Vagina (tissue), 2 donors: ENCODE data around the gene CUEDC1. TPM values are rescaled to one million over a fixed set of nuclear protein-coding genes. Genes with fewer than 3 reads are reported as not detected.

Experiments used
- DNase-seq, 2 donors: peaks; one replicate each; pipeline ENCODE4 v3.0.0-alpha.2; 2017; ENCODE audit errors: extremely low spot score in 2 of 2
- H3K27ac ChIP-seq: fragments of 200-600 bp; sonication (generic); one replicate; pipeline ENCODE4 v1.5.1; 2019
- H3K27me3 ChIP-seq: fragments of 200-600 bp; sonication (generic); one replicate; pipeline ENCODE4 v1.5.1; 2019
- H3K36me3 ChIP-seq, 2 donors: fragments of 200-600 bp; sonication (generic); one replicate each; pipeline ENCODE4 v1.5.1; 2017 to 2019
- H3K4me1 ChIP-seq: fragments of 200-600 bp; sonication (generic); one replicate; pipeline ENCODE4 v1.5.1; 2019
- H3K4me3 ChIP-seq, 2 donors: fragments of 200-600 bp; sonication (generic); 1 replicate in 1 of 2; 2 replicates in 1 of 2; pipeline ENCODE4 v1.5.1; 2016 to 2019
- H3K9me3 ChIP-seq: fragments of 200-600 bp; sonication (generic); one replicate; pipeline ENCODE4 v1.5.1; 2019
- POLR2A ChIP-seq, 2 donors: fragments of 450-650 bp; IDR thresholded peaks; one replicate each; pipeline ENCODE4 v1.6.1; 2017; ENCODE audit warnings: antibody characterized with exemption in 2 of 2, mild to moderate bottlenecking in 2 of 2, moderate library complexity in 2 of 2
- POLR2AphosphoS5 ChIP-seq, 2 donors: sonication (generic); formaldehyde crosslinking; IDR thresholded peaks; one replicate each; pipeline ENCODE4 v1.9.0; 2017; ENCODE audit warnings: antibody characterized with exemption in 2 of 2, mild to moderate bottlenecking in 2 of 2, low read depth in 1 of 2; ENCODE audit not compliant: insufficient read depth in 1 of 2
- intact Hi-C: fragments of 100-400 bp; cut with DNase I; formaldehyde crosslinking; loops from one replicate; pipeline ENCODE4 v1.15.1; 2023
- total RNA-seq: library from RNA; depleted of rRNA; stranded (reverse); fragments of >200 nt; gene quantifications from one replicate; pipeline ENCODE4 v1.2.3, GENCODE V29; 2016
- TF ChIP-seq, protein P1 (sequence below), 3 experiments: fragments of 450-650 bp in 2 of 3; fragments of 200-600 bp in 1 of 3; sonication (generic) in 1 of 3; IDR thresholded peaks; one replicate each; pipeline ENCODE4 v1.5.1; 2017 to 2019; ENCODE audit warnings: antibody characterized with exemption in 3 of 3, mild to moderate bottlenecking in 2 of 3, moderate library complexity in 2 of 3

Gene CUEDC1
- total RNA-seq, 1 donor from 2014 or later = 28.7 TPM

DNA sequence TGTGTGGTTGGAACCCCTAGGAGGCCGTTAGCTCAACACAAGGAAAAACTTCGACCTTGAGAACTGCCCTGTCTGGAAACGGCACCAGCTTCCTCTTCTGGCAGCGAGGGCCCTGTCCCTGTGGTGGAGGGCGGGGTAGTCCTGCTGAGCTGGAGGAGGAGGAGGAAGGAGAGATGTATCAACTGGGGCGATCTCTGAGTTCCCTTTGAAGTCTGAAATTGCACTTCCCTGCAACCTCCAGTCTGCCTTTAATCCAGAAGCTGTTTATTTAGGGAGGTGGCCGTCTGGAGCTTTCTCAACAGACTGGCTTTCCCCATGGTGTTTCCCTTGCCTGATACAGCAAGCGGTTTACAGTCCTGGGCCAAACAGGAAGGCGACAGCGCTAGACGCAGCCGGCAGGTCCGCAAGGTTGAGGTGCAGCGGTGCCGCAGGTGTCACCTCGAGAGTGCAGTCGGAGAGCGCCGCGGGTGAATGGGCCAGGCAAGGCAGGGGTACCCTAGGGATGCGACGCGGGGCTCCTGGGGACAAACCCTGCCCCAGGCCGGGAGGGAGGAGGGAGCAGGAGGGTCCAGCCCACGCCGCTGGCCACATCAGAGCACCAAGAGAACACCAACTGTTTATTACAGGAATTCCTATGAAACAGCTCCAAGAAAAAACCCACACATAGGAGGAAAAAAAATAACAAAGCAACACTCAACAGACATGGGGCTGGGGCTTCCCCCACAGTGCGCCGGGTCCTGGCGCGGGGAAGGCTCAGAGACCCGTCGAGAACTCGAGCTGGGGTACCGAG is 94.0 kb downstream of the CUEDC1 start:
- Histone ChIP-seq H3K4me3 (peak overlapping the region; percentile 48 to 58), H3K9me3 (no peaks in the 10 kb centered on the region), H3K36me3 (peaks cover 0 to 12% of the 10 kb centered on the region in 2 donors), H3K4me1 (peaks cover 47% of the 10 kb centered on the region), H3K27ac (peak overlapping the region; percentile 82), H3K27me3 (no peaks in the 10 kb centered on the region)
- DNase-seq = peak in 1 of 2 donors; percentile 87
- intact Hi-C loops = loop anchor here (2.0 kb wide), 1 partner anchor 132 kb away; no protein-coding TSS in a partner anchor
- TF ChIP-seq POLR2A (IDR thresholded peaks at IDR 0.05) (no peak), POLR2AphosphoS5 (IDR thresholded peaks at IDR 0.05; ENCODE audit: insufficient read depth in 1 of 2, low read depth in 1 of 2) (peak in 1 of 2 donors; percentile 29)
- TF ChIP-seq, protein P1, sequence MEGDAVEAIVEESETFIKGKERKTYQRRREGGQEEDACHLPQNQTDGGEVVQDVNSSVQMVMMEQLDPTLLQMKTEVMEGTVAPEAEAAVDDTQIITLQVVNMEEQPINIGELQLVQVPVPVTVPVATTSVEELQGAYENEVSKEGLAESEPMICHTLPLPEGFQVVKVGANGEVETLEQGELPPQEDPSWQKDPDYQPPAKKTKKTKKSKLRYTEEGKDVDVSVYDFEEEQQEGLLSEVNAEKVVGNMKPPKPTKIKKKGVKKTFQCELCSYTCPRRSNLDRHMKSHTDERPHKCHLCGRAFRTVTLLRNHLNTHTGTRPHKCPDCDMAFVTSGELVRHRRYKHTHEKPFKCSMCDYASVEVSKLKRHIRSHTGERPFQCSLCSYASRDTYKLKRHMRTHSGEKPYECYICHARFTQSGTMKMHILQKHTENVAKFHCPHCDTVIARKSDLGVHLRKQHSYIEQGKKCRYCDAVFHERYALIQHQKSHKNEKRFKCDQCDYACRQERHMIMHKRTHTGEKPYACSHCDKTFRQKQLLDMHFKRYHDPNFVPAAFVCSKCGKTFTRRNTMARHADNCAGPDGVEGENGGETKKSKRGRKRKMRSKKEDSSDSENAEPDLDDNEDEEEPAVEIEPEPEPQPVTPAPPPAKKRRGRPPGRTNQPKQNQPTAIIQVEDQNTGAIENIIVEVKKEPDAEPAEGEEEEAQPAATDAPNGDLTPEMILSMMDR (IDR thresholded peaks at IDR 0.05) = no peak

DNA sequence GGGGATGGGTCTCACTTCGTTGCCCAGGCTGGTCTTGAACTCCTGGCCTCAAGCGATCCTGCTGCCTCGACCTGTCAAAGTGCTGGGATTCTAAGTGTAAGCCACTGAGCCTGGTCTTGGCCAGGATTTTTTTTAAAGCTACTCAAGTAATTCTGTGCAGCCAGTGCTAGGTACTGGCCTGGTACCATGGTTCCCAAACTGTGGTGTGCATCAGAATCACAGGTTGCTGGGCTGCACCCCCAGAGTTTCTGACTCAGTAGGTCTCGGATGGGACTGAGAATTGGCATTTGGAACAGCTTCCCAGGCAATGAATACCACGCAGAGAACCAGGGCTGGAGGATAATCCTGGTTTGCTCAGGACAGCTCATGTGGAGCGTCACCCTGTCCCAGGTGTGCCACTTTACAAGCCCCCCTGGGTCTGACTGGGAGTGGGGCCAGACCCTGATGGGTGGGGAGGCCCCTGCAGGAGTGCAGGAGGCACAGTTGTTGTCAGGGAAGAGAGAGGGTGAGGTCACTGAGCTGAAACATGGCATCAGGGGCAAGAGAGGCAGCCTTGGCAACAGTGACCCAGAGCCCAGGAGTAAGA is 94.7 kb downstream of the CUEDC1 start:
- H3K4me3 ChIP-seq = peak overlapping the region in 1 of 2 donors; percentile 48
- no peaks in the 10 kb centered on the region for H3K9me3 ChIP-seq
- H3K27ac ChIP-seq = peak overlapping the region; percentile 82
- H3K36me3 ChIP-seq = peaks cover 0 to 7% of the 10 kb centered on the region in 2 donors
- DNase-seq = peak in 1 of 2 donors; percentile 86
- intact Hi-C loops = loop anchor here (2.0 kb wide), 1 partner anchor 132 kb away; no protein-coding TSS in a partner anchor
- peaks cover 47% of the 10 kb centered on the region for H3K4me1 ChIP-seq
- no peaks in the 10 kb centered on the region for H3K27me3 ChIP-seq
- TF ChIP-seq POLR2AphosphoS5 (IDR thresholded peaks at IDR 0.05; ENCODE audit: insufficient read depth in 1 of 2, low read depth in 1 of 2) (no peak), POLR2A (IDR thresholded peaks at IDR 0.05) (no peak)
- TF ChIP-seq, protein P1 (IDR thresholded peaks at IDR 0.05) = no peak

DNA sequence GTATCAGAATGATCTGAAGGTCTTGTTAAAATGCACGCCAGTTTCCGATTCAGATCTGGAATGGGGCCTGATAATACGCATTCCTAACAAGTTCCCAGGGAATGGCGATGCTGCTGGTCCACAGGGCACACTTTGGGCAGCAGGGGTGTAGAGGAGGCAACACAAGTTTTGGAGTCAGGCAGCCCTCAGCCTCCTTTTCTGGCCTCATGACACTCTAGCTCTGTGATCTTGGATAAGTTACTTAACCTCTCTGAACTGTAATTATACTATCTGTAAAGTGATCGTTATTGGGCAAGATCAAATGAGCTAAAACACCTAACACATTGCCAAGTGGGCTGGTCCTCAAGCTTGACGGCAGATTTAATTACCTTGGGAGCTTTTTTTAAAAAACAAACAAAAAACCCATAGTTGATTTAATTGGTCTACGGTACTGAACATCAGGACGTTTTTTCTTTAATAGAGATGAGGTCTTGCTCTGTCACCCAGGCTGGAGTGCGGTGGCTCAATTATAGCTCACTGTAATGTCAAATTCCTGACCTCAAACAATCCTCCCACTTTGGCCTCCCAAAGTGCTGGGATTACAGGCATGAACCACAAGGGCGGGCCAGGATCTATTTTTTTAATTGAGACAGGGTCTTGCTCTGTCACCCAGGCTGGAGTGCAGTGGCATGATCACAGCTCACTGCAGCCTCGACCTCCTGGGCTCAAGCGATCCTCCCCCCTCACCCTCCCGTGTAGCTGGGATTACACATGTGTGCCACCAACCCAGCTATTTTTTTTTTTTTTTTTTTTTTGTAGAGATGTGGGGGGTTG is 95.4 kb downstream of the CUEDC1 start:
- Histone ChIP-seq H3K27me3 (no peaks in the 10 kb centered on the region), H3K4me1 (peaks cover 47% of the 10 kb centered on the region), H3K36me3 (peaks cover 0 to under 1% of the 10 kb centered on the region in 2 donors), H3K27ac (no peak overlapping the region), H3K9me3 (no peaks in the 10 kb centered on the region), H3K4me3 (no peak overlapping the region)
- TF ChIP-seq POLR2AphosphoS5 (IDR thresholded peaks at IDR 0.05; ENCODE audit: insufficient read depth in 1 of 2, low read depth in 1 of 2) = no peak
- TF ChIP-seq, protein P1 (IDR thresholded peaks at IDR 0.05) = no peak
- TF ChIP-seq POLR2A (IDR thresholded peaks at IDR 0.05) = no peak
- DNase-seq = peak in 1 of 2 donors; percentile 71
- intact Hi-C loops = loop anchor here (2.0 kb wide), 2 partner anchors 133 to 139 kb away; no protein-coding TSS in a partner anchor

DNA sequence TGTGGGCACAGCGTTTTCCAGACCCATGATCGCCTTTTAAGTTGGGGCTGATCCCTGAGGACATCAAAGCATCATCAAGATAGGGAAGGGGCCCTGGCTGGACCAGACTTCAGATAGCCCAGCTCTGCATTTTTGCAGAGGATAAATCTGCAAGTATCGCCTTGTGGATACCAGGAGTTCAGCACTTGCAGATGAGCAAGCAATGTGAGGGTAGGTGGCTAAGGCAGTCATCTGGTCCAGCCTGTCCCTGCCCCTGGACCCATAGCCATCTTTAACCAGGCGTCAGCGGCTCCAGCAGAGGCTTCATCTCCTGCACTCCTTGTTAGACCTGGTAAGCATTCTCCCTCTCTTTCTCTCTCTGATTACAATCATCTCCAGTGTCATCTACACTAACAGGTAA is 96.4 kb downstream of the CUEDC1 start:
- Histone ChIP-seq H3K36me3 (no peaks in the 10 kb centered on the region), H3K4me3 (no peak overlapping the region), H3K27me3 (no peaks in the 10 kb centered on the region), H3K9me3 (no peaks in the 10 kb centered on the region), H3K4me1 (peaks cover 47% of the 10 kb centered on the region), H3K27ac (no peak overlapping the region)
- peak in 1 of 2 donors; percentile 79 for DNase-seq
- no peak for TF ChIP-seq POLR2AphosphoS5 (IDR thresholded peaks at IDR 0.05; ENCODE audit: insufficient read depth in 1 of 2, low read depth in 1 of 2)
- no peak for TF ChIP-seq POLR2A (IDR thresholded peaks at IDR 0.05)
- TF ChIP-seq, protein P1 (IDR thresholded peaks at IDR 0.05) = no peak
- intact Hi-C loops = loop anchor here (2.0 kb wide), 1 partner anchor 140 kb away; no protein-coding TSS in a partner anchor
